ENCODE data around the gene MFSD6L. TPM values are rescaled to one million over a fixed set of nuclear protein-coding genes. Genes with fewer than 3 reads are reported as not detected.

The MFSD6L gene
- total and polyA plus RNA-seq, 12 donors = 0.06 to 0.24 (median 0.13) TPM; not detected in 7

- H3K4me3 ChIP-seq = no peak overlapping the region
Observed at GRCh38 chr17:8843344-8843743, 44.2 kb upstream of the MFSD6L start.

GRCh38 chr17:8841844-8842243, 42.7 kb upstream of the MFSD6L start:
- intact Hi-C loops (cut with DNase I) = no loop called here
- H3K4me1 ChIP-seq (replicated peaks in 1 of 2) = no peaks in the 10 kb centered on the region
- DNase-seq = no peak

More at GRCh38 chr17:8843344-8843743, 44.2 kb upstream of the MFSD6L start:
- Histone ChIP-seq H3K36me3 (replicated peaks in 1 of 2) (no peaks in the 10 kb centered on the region), H3K27me3 (no peaks in the 10 kb centered on the region), H3K9me3 (replicated peaks in 1 of 3) (no peaks in the 10 kb centered on the region), H3K4me1 (replicated peaks in 1 of 2) (no peaks in the 10 kb centered on the region), H3K27ac (no peak overlapping the region)
- DNase-seq = no peak
- TF ChIP-seq POLR2A (IDR thresholded peaks at IDR 0.05) = no peak
- no peak for TF ChIP-seq CTCF (IDR thresholded peaks at IDR 0.05)
- WGBS, 4 donors = 38 to 60% (median 47%) methylated on average over 2 of the region's 2 CpGs
- intact Hi-C loops (cut with DNase I) = no loop called here

GRCh38 chr17:8839410-8839935, 40.3 kb upstream of the MFSD6L start:
- Histone ChIP-seq H3K27me3 (no peaks in the 10 kb centered on the region), H3K4me1 (replicated peaks in 1 of 2) (no peaks in the 10 kb centered on the region), H3K36me3 (replicated peaks in 1 of 2) (no peaks in the 10 kb centered on the region), H3K9me3 (replicated peaks in 1 of 3) (no peaks in the 10 kb centered on the region), H3K4me3 (no peak overlapping the region), H3K27ac (no peak overlapping the region)
- 63 to 76% (median 68%) methylated on average over 10 to 11 of the region's 11 CpGs for WGBS, 4 donors
- intact Hi-C loops (cut with DNase I) = no loop called here
- TF ChIP-seq POLR2A (IDR thresholded peaks at IDR 0.05) (no peak), CTCF (IDR thresholded peaks at IDR 0.05) (no peak)
- DNase-seq = peak in 2 of 7 donors; percentile 2 to 10

More at GRCh38 chr17:8841844-8842243, 42.7 kb upstream of the MFSD6L start:
- Histone ChIP-seq H3K27ac (no peak overlapping the region), H3K9me3 (replicated peaks in 1 of 3) (no peaks in the 10 kb centered on the region), H3K36me3 (replicated peaks in 1 of 2) (no peaks in the 10 kb centered on the region), H3K4me3 (no peak overlapping the region), H3K27me3 (no peaks in the 10 kb centered on the region)
- TF ChIP-seq CTCF (IDR thresholded peaks at IDR 0.05) = no peak
- no peak for TF ChIP-seq POLR2A (IDR thresholded peaks at IDR 0.05)
- WGBS, 4 donors = 66 to 78% (median 74%) methylated on average over 4 of the region's 4 CpGs

- no peak for TF ChIP-seq CTCF (IDR thresholded peaks at IDR 0.05)
- no peak for TF ChIP-seq POLR2A (IDR thresholded peaks at IDR 0.05)
- no peaks in the 10 kb centered on the region for H3K9me3 ChIP-seq (replicated peaks in 1 of 3)
- intact Hi-C loops (cut with DNase I) = no loop called here
- 91 to 96% (median 94%) methylated on average over 9 to 12 of the region's 12 CpGs for WGBS, 4 donors
- no peaks in the 10 kb centered on the region for H3K27me3 ChIP-seq
- no peak overlapping the region for H3K27ac ChIP-seq
- H3K4me1 ChIP-seq (replicated peaks in 1 of 2) = no peaks in the 10 kb centered on the region
- no peak overlapping the region for H3K4me3 ChIP-seq
- no peaks in the 10 kb centered on the region for H3K36me3 ChIP-seq (replicated peaks in 1 of 2)
- DNase-seq = peak in 1 of 7 donors; percentile 10
Observed at GRCh38 chr17:8838551-8839095, 39.5 kb upstream of the MFSD6L start.

Data from adrenal gland (tissue), 12 donors.